SK-N-SH (cell line): ENCODE results near the gene B3GNT3. TPM values are rescaled to one million over a fixed set of nuclear protein-coding genes. Genes with fewer than 3 reads are reported as not detected.

Experiments used
- CTCF ChIA-PET: fragments of 300-600, 350-600 bp; formaldehyde crosslinking; extraction: SDS; loops from one replicate; lab custom pipeline; 2021; lab: Yijun Ruan, JAX
- POLR2A ChIA-PET: fragments of 350-600 bp; sonication (Branson Sonifier 250); formaldehyde crosslinking; extraction: SDS; loops from one replicate; lab custom pipeline; 2020; ENCODE audit warnings: antibody characterized with exemption, inconsistent platforms; lab: Yijun Ruan, JAX
- DNase-seq: peaks from one replicate; pipeline ENCODE4 v3.0.0; 2012
- H2AFZ ChIP-seq: fragments of 200-600 bp; sonication (generic); 2 replicates; pipeline ENCODE4 v1.8.1; 2016; ENCODE audit warnings: antibody characterized with exemption, mild to moderate bottlenecking, low read depth
- H3F3A ChIP-seq: fragments of 200-600 bp; sonication (generic); replicated peaks from 2 replicates; pipeline ENCODE3; 2016; ENCODE audit warnings: antibody characterized with exemption, mild to moderate bottlenecking; ENCODE audit not compliant: insufficient read depth
- H3K27ac ChIP-seq, 2 experiments: fragments of 200-500 bp in 1 of 2; fragments of 200-600 bp in 1 of 2; sonication (Bioruptor generic) in 1 of 2; sonication (generic), shearing (Covaris generic) in 1 of 2; 2 replicates each; pipeline versions ENCODE4 v1.5.1 to v1.6.1; 2014 to 2016; ENCODE audit warnings: low read depth in 2 of 2, inconsistent platforms in 1 of 2, low read length in 1 of 2, mild to moderate bottlenecking in 1 of 2, mixed read lengths in 1 of 2
- H3K27me3 ChIP-seq: fragments of 200-600 bp; sonication (generic), shearing (Covaris generic); 2 replicates; pipeline ENCODE4 v1.6.1; 2016; ENCODE audit warnings: mixed run types; ENCODE audit not compliant: insufficient read depth
- H3K36me3 ChIP-seq, 2 experiments: fragments of 200-500 bp in 1 of 2; fragments of 200-600 bp in 1 of 2; sonication (Bioruptor generic) in 1 of 2; sonication (generic) in 1 of 2; replicated peaks in 1 of 2; 2 replicates each; pipeline versions ENCODE3 to v1.5.1; 2014 to 2016; ENCODE audit warnings: low read length in 1 of 2, mild to moderate bottlenecking in 1 of 2; ENCODE audit not compliant: insufficient read depth in 2 of 2, control insufficient read depth in 1 of 2
- H3K4me1 ChIP-seq, 2 experiments: fragments of 200-500 bp in 1 of 2; fragments of 200-600 bp in 1 of 2; sonication (Bioruptor generic) in 1 of 2; sonication (generic), shearing (Covaris generic) in 1 of 2; 2 replicates each; pipeline versions ENCODE4 v1.5.1 to v1.6.1; 2014 to 2016; ENCODE audit warnings: low read depth in 1 of 2, low read length in 1 of 2, mixed run types in 1 of 2; ENCODE audit not compliant: insufficient read depth in 2 of 2, control insufficient read depth in 1 of 2
- H3K4me2 ChIP-seq: fragments of 200-600 bp; sonication (generic), shearing (Covaris generic); 2 replicates; pipeline ENCODE4 v1.6.1; 2017; ENCODE audit warnings: mixed run types
- H3K4me3 ChIP-seq, 2 experiments: fragments of 200-500 bp in 1 of 2; fragments of 200-600 bp in 1 of 2; sonication (Bioruptor generic) in 1 of 2; sonication (generic), shearing (Covaris generic) in 1 of 2; 2 replicates each; pipeline versions ENCODE4 v1.5.1 to v1.8.1; 2014 to 2016; ENCODE audit warnings: low read depth in 2 of 2, inconsistent platforms in 1 of 2, low read length in 1 of 2, mild to moderate bottlenecking in 1 of 2, mixed read lengths in 1 of 2, moderate library complexity in 1 of 2
- H3K79me2 ChIP-seq: fragments of 200-600 bp; sonication (generic); 2 replicates; pipeline ENCODE4 v1.8.1; 2017; ENCODE audit warnings: mild to moderate bottlenecking; ENCODE audit not compliant: insufficient read depth
- H3K9ac ChIP-seq: fragments of 200-600 bp; sonication (generic); 2 replicates; pipeline ENCODE4 v1.6.1; 2017; ENCODE audit warnings: mixed run types
- H3K9me2 ChIP-seq: fragments of 200-600 bp; sonication (generic); 2 replicates; pipeline ENCODE4 v1.6.1; 2017; ENCODE audit warnings: mixed run types
- H3K9me3 ChIP-seq: fragments of 200-600 bp; sonication (generic); 2 replicates; pipeline ENCODE4 v1.6.1; 2017; ENCODE audit warnings: mixed run types, mild to moderate bottlenecking, moderate library complexity
- H4K20me1 ChIP-seq: fragments of 200-600 bp; sonication (generic); 2 replicates; pipeline ENCODE4 v1.6.1; 2017; ENCODE audit warnings: mild to moderate bottlenecking, mixed run types; ENCODE audit not compliant: insufficient read depth
- CHD2 ChIP-seq: fragments of 150-350 bp; IDR thresholded peaks from 2 replicates; pipeline ENCODE4 v1.6.1; 2018; ENCODE audit warnings: low read length; ENCODE audit not compliant: partially characterized antibody
- EP300 ChIP-seq, 2 experiments: IDR thresholded peaks; 2 replicates each; pipeline versions ENCODE4 v1.4.0 to v1.6.1; 2012; ENCODE audit warnings: borderline replicate concordance in 1 of 2, low read depth in 1 of 2, low read length in 1 of 2
- FOXM1 ChIP-seq: IDR thresholded peaks from 2 replicates; pipeline ENCODE4 v1.4.0; 2012; ENCODE audit warnings: low read depth, mild to moderate bottlenecking
- GABPA ChIP-seq: IDR thresholded peaks from 2 replicates; pipeline ENCODE4 v1.4.0; 2012; ENCODE audit warnings: low read depth, mild to moderate bottlenecking
- MXI1 ChIP-seq: IDR thresholded peaks from 2 replicates; pipeline ENCODE4 v1.6.1; 2012; ENCODE audit warnings: mild to moderate bottlenecking, low read depth, low read length, improper control_type of control experiment
- NRF1 ChIP-seq: IDR thresholded peaks from 2 replicates; pipeline ENCODE4 v1.6.1; 2012; ENCODE audit warnings: low read depth, mild to moderate bottlenecking, low read length
- POLR2AphosphoS5 ChIP-seq: IDR thresholded peaks from 2 replicates; pipeline ENCODE4 v1.6.1; 2012; ENCODE audit warnings: low read depth, low read length
- RFX5 ChIP-seq: IDR thresholded peaks from 2 replicates; pipeline ENCODE4 v1.6.1; 2012; ENCODE audit warnings: mild to moderate bottlenecking, improper control_type of control experiment, low read length
- WGBS: methylation state at CpG from one replicate; pipeline ENCODE4 v1.1.6; 2017; ENCODE audit warnings: low lambda C conversion rate; 5-methylcytosine and 5-hydroxymethylcytosine counted together
- polyA plus RNA-seq, 3 experiments: library from polyadenylated mRNA; depleted of rRNA; stranded (reverse); fragments of >200 nt; gene quantifications; 2 replicates each; pipeline ENCODE4 v1.2.3, GENCODE V29; 2012
- small RNA-seq, 7 experiments: library from RNA; depleted of rRNA; stranded (forward); fragments of <200 nt; gene quantifications; one replicate each; pipeline ENCODE3, GENCODE V24; 2012
- TF ChIP-seq, protein P1 (sequence below): fragments of 150-350 bp; IDR thresholded peaks from 2 replicates; pipeline ENCODE4 v1.6.1; 2017; ENCODE audit warnings: antibody characterized with exemption, low read length, low read depth, borderline replicate concordance
- TF ChIP-seq, protein P2 (sequence below): IDR thresholded peaks from 2 replicates; pipeline ENCODE4; 2012

B3GNT3 gene
- polyA plus RNA-seq, 1 of the 3 experiments (the other 2 are of a cell fraction) = not detected

DNA sequence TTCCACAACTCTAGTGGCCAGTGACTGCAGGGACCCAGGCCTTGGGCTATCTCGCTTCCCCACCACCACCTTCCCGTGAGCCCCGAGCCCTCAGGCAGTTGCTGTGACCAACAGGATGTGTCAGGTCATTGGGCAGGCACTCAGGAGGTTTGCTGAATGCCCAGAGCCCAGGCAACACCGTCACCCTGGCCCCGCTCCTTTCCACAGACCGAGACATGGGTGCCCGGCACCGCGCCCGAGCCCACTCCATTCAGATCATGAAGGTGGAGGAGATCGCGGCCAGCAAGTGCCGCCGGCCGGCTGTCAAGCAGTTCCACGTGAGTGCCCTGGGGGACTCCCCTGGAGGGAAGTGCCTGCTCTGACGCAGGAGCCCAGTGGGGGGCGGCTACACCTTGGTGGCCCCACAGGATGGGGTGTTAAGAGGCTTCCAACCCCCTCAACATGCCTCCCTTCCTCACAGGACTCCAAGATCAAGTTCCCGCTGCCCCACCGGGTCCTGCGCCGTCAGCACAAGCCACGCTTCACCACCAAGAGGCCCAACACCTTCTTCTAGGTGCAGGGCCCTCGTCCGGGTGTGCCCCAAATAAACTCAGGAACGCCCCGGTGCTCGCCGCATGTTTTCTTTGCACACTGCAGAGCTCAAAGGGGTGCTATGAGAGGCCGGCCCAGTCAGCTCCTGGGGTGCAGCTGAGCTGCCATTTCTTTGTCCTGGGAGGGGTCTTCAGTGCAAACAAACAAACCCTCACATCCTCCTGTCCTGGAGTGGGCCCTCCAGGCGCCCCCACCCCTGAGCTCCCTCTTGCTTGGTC, 68.0 kb downstream of the B3GNT3 start:
- TF ChIP-seq NRF1 (no peak), RFX5 (no peak), EP300 (IDR thresholded peaks at IDR 0.05; ENCODE audit: borderline replicate concordance in 1 of 2, low read depth in 1 of 2, low read length in 1 of 2) (no peak), MXI1 (no peak), CHD2 (no peak), FOXM1 (no peak), GABPA (no peak), POLR2AphosphoS5 (no peak)
- TF ChIP-seq, protein P1, sequence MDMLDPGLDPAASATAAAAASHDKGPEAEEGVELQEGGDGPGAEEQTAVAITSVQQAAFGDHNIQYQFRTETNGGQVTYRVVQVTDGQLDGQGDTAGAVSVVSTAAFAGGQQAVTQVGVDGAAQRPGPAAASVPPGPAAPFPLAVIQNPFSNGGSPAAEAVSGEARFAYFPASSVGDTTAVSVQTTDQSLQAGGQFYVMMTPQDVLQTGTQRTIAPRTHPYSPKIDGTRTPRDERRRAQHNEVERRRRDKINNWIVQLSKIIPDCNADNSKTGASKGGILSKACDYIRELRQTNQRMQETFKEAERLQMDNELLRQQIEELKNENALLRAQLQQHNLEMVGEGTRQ = no peak
- TF ChIP-seq, protein P2, sequence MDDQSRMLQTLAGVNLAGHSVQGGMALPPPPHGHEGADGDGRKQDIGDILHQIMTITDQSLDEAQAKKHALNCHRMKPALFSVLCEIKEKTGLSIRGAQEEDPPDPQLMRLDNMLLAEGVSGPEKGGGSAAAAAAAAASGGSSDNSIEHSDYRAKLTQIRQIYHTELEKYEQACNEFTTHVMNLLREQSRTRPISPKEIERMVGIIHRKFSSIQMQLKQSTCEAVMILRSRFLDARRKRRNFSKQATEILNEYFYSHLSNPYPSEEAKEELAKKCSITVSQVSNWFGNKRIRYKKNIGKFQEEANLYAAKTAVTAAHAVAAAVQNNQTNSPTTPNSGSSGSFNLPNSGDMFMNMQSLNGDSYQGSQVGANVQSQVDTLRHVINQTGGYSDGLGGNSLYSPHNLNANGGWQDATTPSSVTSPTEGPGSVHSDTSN = no peak
- Histone ChIP-seq H3K9ac (no peak overlapping the region), H2AFZ (no peak overlapping the region), H3K4me3 (no peak overlapping the region), H3K36me3 (peaks cover 33 to 50% of the 10 kb centered on the region in 2 experiments), H3K4me1 (peaks cover 0 to 17% of the 10 kb centered on the region in 2 experiments; a peak in 1 of 4 replicates), H3K9me3 (no peaks in the 10 kb centered on the region), H3K4me2 (no peak overlapping the region), H3K79me2 (peaks cover 31% of the 10 kb centered on the region), H3K27me3 (no peaks in the 10 kb centered on the region), H3K9me2 (no peaks in the 10 kb centered on the region), H3F3A (peaks cover 34% of the 10 kb centered on the region), H4K20me1 (peaks cover 56% of the 10 kb centered on the region), H3K27ac (no peak overlapping the region)
- CTCF ChIA-PET = interaction anchor here (13.8 kb wide), 1 partner anchor 71 kb away, joined by 139 read pairs; the partner anchor contains the start of gene CCDC124
- no peak for DNase-seq
- WGBS = 94% methylated on average over 16 of the region's 31 CpGs
- POLR2A ChIA-PET = no interaction called here

Small RNA genes lying within 50 kb of the gene (small RNA-seq; reads per million reads assigned to genes)
- gene SNORA68 = 0 reads per million in 7 experiments

Other genes starting within 250 kb of the B3GNT3 start
- 75.9 and 83.8 TPM in 2 replicates for gene COLGALT1, start 239.5 kb upstream of the B3GNT3 start, polyA plus RNA-seq (2012; rRNA removed)
- 0.32 and 0.38 TPM in 2 replicates for gene UNC13A, start 106.8 kb upstream of the B3GNT3 start, polyA plus RNA-seq (2012; rRNA removed)
- 7.8 and 18.4 TPM in 2 replicates for gene MAP1S, start 75.7 kb upstream of the B3GNT3 start, polyA plus RNA-seq (2012; rRNA removed)
- gene FCHO1, start 43.7 kb upstream of the B3GNT3 start, polyA plus RNA-seq (2012; rRNA removed) = 0.19 and 0.71 TPM in 2 replicates
- gene INSL3, start 26.4 kb downstream of the B3GNT3 start, polyA plus RNA-seq (2012; rRNA removed) = 0.21 and 0.65 TPM in 2 replicates
- 1.3 and 2.0 TPM in 2 replicates for gene JAK3, start 52.8 kb downstream of the B3GNT3 start, polyA plus RNA-seq (2012; rRNA removed)
- gene RPL18A, start 64.8 kb downstream of the B3GNT3 start, polyA plus RNA-seq (2012; rRNA removed) = 2,138 and 2,695 TPM in 2 replicates
- gene SLC5A5, start 76.8 kb downstream of the B3GNT3 start, polyA plus RNA-seq (2012; rRNA removed) = 0.02 TPM in 2 replicates
- 157 and 231 TPM in 2 replicates for gene CCDC124, start 137.9 kb downstream of the B3GNT3 start, polyA plus RNA-seq (2012; rRNA removed)
- 2.7 and 3.6 TPM in 2 replicates for gene KCNN1, start 172.0 kb downstream of the B3GNT3 start, polyA plus RNA-seq (2012; rRNA removed)
- 5.5 and 6.3 TPM in 2 replicates for gene ARRDC2, start 213.0 kb downstream of the B3GNT3 start, polyA plus RNA-seq (2012; rRNA removed)